H1 (cell line): ENCODE data around the gene CAMK2D.

Experiments
- CHD7 ChIP-seq: fragments of 300-600 bp; sonication (generic); IDR thresholded peaks from 2 replicates; pipeline ENCODE4 v1.7.1; 2012; ENCODE audit warnings: low read length, moderate library complexity, mild to moderate bottlenecking, inconsistent platforms; ENCODE audit not compliant: insufficient replicate concordance
- CTCF ChIP-seq, 3 experiments: IDR thresholded peaks; 1 replicate in 2 of 3; 2 replicates in 1 of 3; pipeline versions ENCODE4 v1.5.1 to v1.6.1; 2011; ENCODE audit warnings: low read length in 3 of 3, mild to moderate bottlenecking in 3 of 3, inconsistent platforms in 2 of 3, low read depth in 1 of 3, moderate library complexity in 1 of 3; ENCODE audit not compliant: insufficient read depth in 1 of 3; ENCODE audit errors: control extremely low read depth in 1 of 3
- EP300 ChIP-seq, 2 experiments: IDR thresholded peaks; 1 replicate in 1 of 2; 2 replicates in 1 of 2; pipeline ENCODE4 v1.6.1; 2011 to 2012; ENCODE audit warnings: low read depth in 2 of 2, low read length in 2 of 2, mild to moderate bottlenecking in 2 of 2, borderline replicate concordance in 1 of 2, inconsistent platforms in 1 of 2, moderate library complexity in 1 of 2
- JUN ChIP-seq: IDR thresholded peaks from 2 replicates; pipeline ENCODE4 v1.6.1; 2011; ENCODE audit warnings: low read depth, mild to moderate bottlenecking, improper control_type of control experiment, low read length
- POLR2A ChIP-seq, 2 experiments: IDR thresholded peaks; 1 replicate in 1 of 2; 2 replicates in 1 of 2; pipeline ENCODE4 v1.6.1; 2011; ENCODE audit warnings: low read depth in 2 of 2, low read length in 2 of 2, mild to moderate bottlenecking in 2 of 2; ENCODE audit errors: control extremely low read depth in 1 of 2
- POLR2AphosphoS5 ChIP-seq: IDR thresholded peaks from 2 replicates; pipeline ENCODE4 v1.6.1; 2011; ENCODE audit warnings: low read depth, low read length
- RAD21 ChIP-seq, 2 experiments: IDR thresholded peaks in 1 of 2; conservative IDR thresholded peaks in 1 of 2; 2 replicates each; pipeline ENCODE4 v1.6.1; 2011; ENCODE audit warnings: low read depth in 2 of 2, low read length in 2 of 2, improper control_type of control experiment in 1 of 2, inconsistent platforms in 1 of 2, mild to moderate bottlenecking in 1 of 2, moderate library complexity in 1 of 2
- RBBP5 ChIP-seq: IDR thresholded peaks from 2 replicates; pipeline ENCODE4 v1.7.1; 2012; ENCODE audit warnings: low read depth, mild to moderate bottlenecking, inconsistent platforms, low read length, moderate library complexity, borderline replicate concordance
- RFX5 ChIP-seq: IDR thresholded peaks from 2 replicates; pipeline ENCODE4 v1.6.1; 2011; ENCODE audit warnings: low read depth, low read length, improper control_type of control experiment, borderline replicate concordance
- RNF2 ChIP-seq: fragments of 200-900, 300-1000 bp; sonication (generic); IDR thresholded peaks from 2 replicates; pipeline ENCODE4 v1.7.1; 2016; ENCODE audit warnings: borderline replicate concordance, low read depth, mild to moderate bottlenecking, antibody characterized with exemption, low read length; ENCODE audit not compliant: poor library complexity, severe bottlenecking; ENCODE audit errors: missing control alignments
- TAF1 ChIP-seq: IDR thresholded peaks from 2 replicates; pipeline ENCODE4 v1.6.1; 2011; ENCODE audit warnings: mild to moderate bottlenecking, low read depth, low read length
- TEAD4 ChIP-seq: IDR thresholded peaks from 2 replicates; pipeline ENCODE4 v1.6.1; 2012; ENCODE audit warnings: low read depth, low read length, inconsistent platforms, mixed read lengths

- no peak for TF ChIP-seq CTCF (IDR thresholded peaks at IDR 0.05; ENCODE audit: control extremely low read depth in 1 of 3, insufficient read depth in 1 of 3, low read depth in 1 of 3, low read length in 3 of 3)
- no peak for TF ChIP-seq RFX5
- no peak for TF ChIP-seq JUN
- TF ChIP-seq POLR2AphosphoS5: no peak
- TF ChIP-seq TEAD4: no peak
- no peak for TF ChIP-seq RBBP5
- no peak for TF ChIP-seq TAF1
- TF ChIP-seq CHD7: no peak
- TF ChIP-seq POLR2A (IDR thresholded peaks at IDR 0.05; ENCODE audit: control extremely low read depth in 1 of 2, low read depth in 2 of 2, low read length in 2 of 2): no peak
- no peak for TF ChIP-seq EP300 (IDR thresholded peaks at IDR 0.05; ENCODE audit: borderline replicate concordance in 1 of 2, low read depth in 2 of 2, low read length in 2 of 2)
- no peak for TF ChIP-seq RAD21 (IDR thresholded peaks at IDR 0.05 in 1 of 2, conservative IDR thresholded peaks at IDR 0.05 in 1 of 2; ENCODE audit: low read depth in 2 of 2, low read length in 2 of 2)
- TF ChIP-seq RNF2: no peak
Measured at GRCh38 chr4:113638562-113638832, 123.0 kb downstream of the CAMK2D start.
